DMS53 treated with DMSO at 0.1 percent for 48 hours (cell line): Measurements from ENCODE around the gene ZNF423.

ENCODE experiments used
- DNase-seq: peaks from one replicate; lab custom pipeline; 2025; ENCODE audit not compliant: unreplicated experiment; lab: John Stamatoyannopoulos, UW

ZNF423 gene

GRCh38 chr16:49671333-49671732, 184.6 kb downstream of the ZNF423 start:
- DNase-seq: no peak

GRCh38 chr16:49670627-49671026, 185.3 kb downstream of the ZNF423 start:
- DNase-seq: no peak

- DNase-seq: no peak
Observed at GRCh38 chr16:49665482-49666230, 190.3 kb downstream of the ZNF423 start.

- no peak for DNase-seq
Observed at GRCh38 chr16:49664221-49665215, 191.4 kb downstream of the ZNF423 start.

GRCh38 chr16:49663081-49664065, 192.5 kb downstream of the ZNF423 start:
- DNase-seq: no peak

- DNase-seq: no peak
Observed at GRCh38 chr16:49662569-49662968, 193.3 kb downstream of the ZNF423 start.

GRCh38 chr16:49661465-49662187, 194.3 kb downstream of the ZNF423 start:
- no peak for DNase-seq

GRCh38 chr16:49660626-49661025, 195.3 kb downstream of the ZNF423 start:
- no peak for DNase-seq

- no peak for DNase-seq
Observed at GRCh38 chr16:49659356-49659755, 196.6 kb downstream of the ZNF423 start.

GRCh38 chr16:49658531-49658930, 197.4 kb downstream of the ZNF423 start:
- DNase-seq: no peak

- DNase-seq: no peak
Observed at GRCh38 chr16:49657736-49658465, 198.0 kb downstream of the ZNF423 start.

GRCh38 chr16:49654425-49654824, 201.5 kb downstream of the ZNF423 start:
- no peak for DNase-seq

GRCh38 chr16:49653577-49653976, 202.3 kb downstream of the ZNF423 start:
- DNase-seq: no peak

GRCh38 chr16:49653173-49653570, 202.7 kb downstream of the ZNF423 start:
- DNase-seq: no peak

GRCh38 chr16:49652456-49653172, 203.3 kb downstream of the ZNF423 start:
- DNase-seq: no peak

GRCh38 chr16:49651996-49652395, 203.9 kb downstream of the ZNF423 start:
- DNase-seq: no peak

- no peak for DNase-seq
Observed at GRCh38 chr16:49651226-49651625, 204.7 kb downstream of the ZNF423 start.

- no peak for DNase-seq
Observed at GRCh38 chr16:49650603-49651002, 205.3 kb downstream of the ZNF423 start.
